Measurements from ENCODE around the gene ADGRG6.

DNA sequence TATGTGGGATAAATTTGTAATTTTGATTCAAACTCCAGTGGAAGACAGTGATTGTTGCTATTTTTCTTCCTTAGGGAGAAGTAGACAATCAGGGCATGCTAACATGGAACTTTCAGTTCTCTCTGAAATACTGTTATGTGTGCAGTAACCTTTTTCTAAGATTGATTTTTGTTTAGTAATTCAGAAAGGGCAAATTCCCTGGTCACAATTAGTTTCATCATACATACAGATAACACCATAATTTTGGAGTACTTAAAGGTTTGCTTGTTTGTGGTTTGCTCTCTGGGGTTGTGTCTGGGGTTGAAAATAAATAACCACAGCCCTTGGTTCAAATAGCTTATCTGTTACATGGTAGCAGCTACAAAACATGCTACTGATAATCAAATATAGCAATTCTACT lies 34.4 kb downstream of the ADGRG6 start:
- TF ChIP-seq, protein P1, sequence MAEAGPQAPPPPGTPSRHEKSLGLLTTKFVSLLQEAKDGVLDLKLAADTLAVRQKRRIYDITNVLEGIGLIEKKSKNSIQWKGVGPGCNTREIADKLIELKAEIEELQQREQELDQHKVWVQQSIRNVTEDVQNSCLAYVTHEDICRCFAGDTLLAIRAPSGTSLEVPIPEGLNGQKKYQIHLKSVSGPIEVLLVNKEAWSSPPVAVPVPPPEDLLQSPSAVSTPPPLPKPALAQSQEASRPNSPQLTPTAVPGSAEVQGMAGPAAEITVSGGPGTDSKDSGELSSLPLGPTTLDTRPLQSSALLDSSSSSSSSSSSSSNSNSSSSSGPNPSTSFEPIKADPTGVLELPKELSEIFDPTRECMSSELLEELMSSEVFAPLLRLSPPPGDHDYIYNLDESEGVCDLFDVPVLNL (CRISPR knock-in tag; IDR thresholded peaks at IDR 0.05; ENCODE audit: borderline replicate concordance, low read depth), result no peak
- TF ChIP-seq ETV6 (CRISPR knock-in tag; IDR thresholded peaks at IDR 0.05) (no peak), ZNF138 (CRISPR knock-in tag; conservative IDR thresholded peaks at IDR 0.05) (no peak), CREB1 (CRISPR knock-in tag; IDR thresholded peaks at IDR 0.05) (no peak)
- TF ChIP-seq, protein P2, sequence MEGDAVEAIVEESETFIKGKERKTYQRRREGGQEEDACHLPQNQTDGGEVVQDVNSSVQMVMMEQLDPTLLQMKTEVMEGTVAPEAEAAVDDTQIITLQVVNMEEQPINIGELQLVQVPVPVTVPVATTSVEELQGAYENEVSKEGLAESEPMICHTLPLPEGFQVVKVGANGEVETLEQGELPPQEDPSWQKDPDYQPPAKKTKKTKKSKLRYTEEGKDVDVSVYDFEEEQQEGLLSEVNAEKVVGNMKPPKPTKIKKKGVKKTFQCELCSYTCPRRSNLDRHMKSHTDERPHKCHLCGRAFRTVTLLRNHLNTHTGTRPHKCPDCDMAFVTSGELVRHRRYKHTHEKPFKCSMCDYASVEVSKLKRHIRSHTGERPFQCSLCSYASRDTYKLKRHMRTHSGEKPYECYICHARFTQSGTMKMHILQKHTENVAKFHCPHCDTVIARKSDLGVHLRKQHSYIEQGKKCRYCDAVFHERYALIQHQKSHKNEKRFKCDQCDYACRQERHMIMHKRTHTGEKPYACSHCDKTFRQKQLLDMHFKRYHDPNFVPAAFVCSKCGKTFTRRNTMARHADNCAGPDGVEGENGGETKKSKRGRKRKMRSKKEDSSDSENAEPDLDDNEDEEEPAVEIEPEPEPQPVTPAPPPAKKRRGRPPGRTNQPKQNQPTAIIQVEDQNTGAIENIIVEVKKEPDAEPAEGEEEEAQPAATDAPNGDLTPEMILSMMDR (IDR thresholded peaks at IDR 0.05), result no peak
